Right cardiac atrium (tissue), 5 donors: ENCODE results near the gene FLT1. TPM values are rescaled to one million over a fixed set of nuclear protein-coding genes. Genes with fewer than 3 reads are reported as not detected.

ENCODE experiments used
- ATAC-seq, 2 donors: fragments of 200-7000 bp; cut with Tn5 transposase; one replicate each; pipeline versions ENCODE4 v1.8.0 to v1.9.1; 2020; ENCODE audit warnings: moderate library complexity in 2 of 2, mild to moderate bottlenecking in 1 of 2
- DNase-seq, 3 donors: peaks; one replicate each; pipeline ENCODE4 v3.0.0-alpha.2; 2020
- H3K27ac ChIP-seq: one replicate; pipeline ENCODE4 v1.5.1; 2013; ENCODE audit warnings: mild to moderate bottlenecking, low read length, control low read depth, moderate library complexity
- H3K27me3 ChIP-seq: one replicate; pipeline ENCODE4 v1.6.1; 2013; ENCODE audit not compliant: control insufficient read depth, insufficient read depth
- H3K4me1 ChIP-seq: one replicate; pipeline ENCODE4 v1.6.1; 2013; ENCODE audit warnings: low read length; ENCODE audit not compliant: control insufficient read depth, insufficient read depth
- H3K4me3 ChIP-seq: one replicate; pipeline ENCODE4 v1.5.1; 2013; ENCODE audit warnings: low read length, control low read depth
- H3K9me3 ChIP-seq: one replicate; pipeline ENCODE4 v1.6.1; 2013; ENCODE audit warnings: low read length; ENCODE audit not compliant: control insufficient read depth
- WGBS: extraction: QIAGEN DNeasy Blood & Tissue Kit; methylation state at CpG from one replicate; pipeline ENCODE4 v1.1.7; 2013; 5-methylcytosine and 5-hydroxymethylcytosine counted together
- intact Hi-C, 4 donors: fragments of 100-400 bp; cut with DNase I; formaldehyde crosslinking; loops; one replicate each; pipeline versions ENCODE4 v1.11.0 to v1.14.0; 2022 to 2023
- polyA plus RNA-seq: library from polyadenylated mRNA; stranded (reverse); fragments of 200-250 nt; gene quantifications from one replicate; pipeline ENCODE4 v1.2.3, GENCODE V29; 2013
- total RNA-seq, 4 donors: library from RNA; stranded (reverse); fragmentation: NEBNext Ultra II Directional; extraction: Animal tissue kit (Norgen Biotek cat#: 25700); gene quantifications; one replicate each; pipeline ENCODE4 v1.2.1, GENCODE V29; 2021
- donor health status: healthy with polysubstance abuse.
- donor health status: DM: no; HTN: yes; CAD: no.
- donor health status: DM: no; HTN: no; CAD: no.
- donor health status: DM: no; HTN: yes; CAD: no; lungs with severe emphysema.
- donor health status: DM: yes; HTN: yes; CAD: no.

Gene FLT1
- total and polyA plus RNA-seq, 5 donors = 24.9 to 53.4 (median 37.5) TPM

- intact Hi-C loops = no loop called here
- H3K27ac ChIP-seq = no peak overlapping the region
- H3K4me3 ChIP-seq = no peak overlapping the region
- no peaks in the 10 kb centered on the region for H3K9me3 ChIP-seq
- 85% methylated on average over 3 of the region's 3 CpGs for WGBS
- H3K27me3 ChIP-seq = no peaks in the 10 kb centered on the region
- DNase-seq (no peak), ATAC-seq (no peak)
- H3K4me1 ChIP-seq = peaks cover 2% of the 10 kb centered on the region
Observed at GRCh38 chr13:28528848-28529247, 33.9 kb upstream of the FLT1 start.

DNA sequence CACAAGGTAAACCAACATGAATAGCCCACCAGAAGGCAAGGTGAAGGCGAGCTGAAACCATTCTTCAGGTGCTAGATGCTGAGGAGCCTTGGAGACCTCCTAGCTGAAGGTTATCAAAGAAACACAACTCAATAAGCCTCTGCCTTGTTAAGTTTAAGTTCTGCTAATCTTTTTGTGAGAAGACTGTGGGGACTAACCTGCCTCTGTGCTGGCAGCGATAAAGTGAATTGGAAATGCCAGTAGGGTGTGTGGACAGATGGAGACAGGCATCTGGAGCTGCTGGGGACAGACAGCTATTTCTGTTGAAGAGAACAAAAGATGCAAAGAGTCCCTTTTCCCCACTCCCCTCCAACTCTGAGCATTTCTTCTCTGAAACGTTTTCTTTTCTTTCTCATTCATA, 33.5 kb upstream of the FLT1 start:
- 70% methylated on average over 3 of the region's 3 CpGs for WGBS
- H3K27ac ChIP-seq = no peak overlapping the region
- no peaks in the 10 kb centered on the region for H3K27me3 ChIP-seq
- H3K4me1 ChIP-seq = peaks cover 2% of the 10 kb centered on the region
- intact Hi-C loops = no loop called here
- ATAC-seq = no peak
- DNase-seq = no peak
- H3K9me3 ChIP-seq = no peaks in the 10 kb centered on the region
- no peak overlapping the region for H3K4me3 ChIP-seq

DNA sequence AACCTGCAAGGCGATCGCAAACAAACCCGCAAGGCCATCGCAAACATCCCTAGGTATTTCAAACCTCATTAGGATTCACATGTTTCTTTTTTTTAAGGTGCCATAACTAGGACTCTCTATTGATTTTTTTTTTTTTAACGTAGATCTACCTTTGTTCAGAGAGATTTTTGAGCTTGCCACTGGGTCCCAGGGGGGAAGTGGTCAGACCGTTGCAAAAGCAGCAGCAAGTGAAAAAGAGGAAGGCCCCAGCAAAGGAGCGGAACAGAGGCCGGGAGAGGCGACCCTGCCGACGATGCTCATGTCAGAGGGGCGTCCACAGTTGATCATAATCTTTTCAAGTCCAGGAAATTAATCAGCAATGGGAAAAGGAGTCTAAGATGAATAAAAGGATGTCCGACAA, 32.7 kb upstream of the FLT1 start:
- Histone ChIP-seq H3K4me3 (no peak overlapping the region), H3K4me1 (peaks cover 2% of the 10 kb centered on the region), H3K27ac (no peak overlapping the region), H3K9me3 (no peaks in the 10 kb centered on the region), H3K27me3 (no peaks in the 10 kb centered on the region)
- ATAC-seq (no peak), DNase-seq (peak; percentile 23 to 59 (median 46))
- 74% methylated on average over 13 of the region's 13 CpGs for WGBS
- intact Hi-C loops = no loop called here

DNA sequence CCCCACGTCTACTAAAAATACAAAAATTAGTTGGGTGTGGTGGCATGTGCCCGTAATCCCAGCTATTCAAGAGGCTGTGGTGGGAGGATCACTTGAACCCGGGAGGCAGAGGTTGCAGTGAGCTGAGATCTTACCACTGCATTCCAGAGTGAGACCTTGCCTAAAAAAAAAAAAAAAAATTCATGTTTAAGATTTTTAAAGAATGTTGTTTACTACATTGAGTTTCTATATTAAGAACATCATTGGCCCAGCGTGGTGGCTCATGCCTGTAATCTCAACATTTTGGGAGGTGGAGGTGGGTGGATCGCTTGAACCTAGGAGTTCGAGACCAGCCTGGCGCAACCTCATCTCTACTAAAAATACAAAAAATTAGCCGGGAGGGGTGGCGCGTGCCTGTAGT, 31.9 kb upstream of the FLT1 start:
- no peak for ATAC-seq
- 78% methylated on average over 10 of the region's 10 CpGs for WGBS
- intact Hi-C loops = no loop called here
- H3K27ac ChIP-seq = no peak overlapping the region
- H3K4me3 ChIP-seq = no peak overlapping the region
- peaks cover 2% of the 10 kb centered on the region for H3K4me1 ChIP-seq
- no peaks in the 10 kb centered on the region for H3K27me3 ChIP-seq
- no peak for DNase-seq
- no peaks in the 10 kb centered on the region for H3K9me3 ChIP-seq

DNA sequence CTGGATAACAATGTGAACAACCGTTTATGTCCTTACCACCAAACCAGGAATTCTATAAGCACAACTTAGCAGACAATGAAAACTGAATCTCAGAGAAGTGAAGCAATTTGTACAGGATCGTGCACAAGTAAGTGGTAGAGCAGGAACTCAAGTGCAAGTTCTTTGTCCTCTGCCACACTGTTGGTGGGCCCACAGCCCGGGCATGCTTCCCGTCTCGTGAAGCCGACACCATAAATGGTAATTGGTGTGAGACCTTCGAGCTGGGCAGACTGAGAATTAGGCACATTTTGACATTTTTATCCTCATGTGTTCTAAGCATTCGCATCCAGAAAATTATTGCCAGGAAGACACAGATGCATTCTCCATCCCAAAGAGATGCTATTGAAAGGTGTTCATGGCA, 27.9 kb upstream of the FLT1 start:
- no peak for DNase-seq
- 93% methylated on average over 8 of the region's 8 CpGs for WGBS
- no peaks in the 10 kb centered on the region for H3K4me1 ChIP-seq
- intact Hi-C loops = no loop called here
- no peaks in the 10 kb centered on the region for H3K27me3 ChIP-seq
- no peak overlapping the region for H3K27ac ChIP-seq
- H3K9me3 ChIP-seq = no peaks in the 10 kb centered on the region
- H3K4me3 ChIP-seq = no peak overlapping the region
- no peak for ATAC-seq

DNA sequence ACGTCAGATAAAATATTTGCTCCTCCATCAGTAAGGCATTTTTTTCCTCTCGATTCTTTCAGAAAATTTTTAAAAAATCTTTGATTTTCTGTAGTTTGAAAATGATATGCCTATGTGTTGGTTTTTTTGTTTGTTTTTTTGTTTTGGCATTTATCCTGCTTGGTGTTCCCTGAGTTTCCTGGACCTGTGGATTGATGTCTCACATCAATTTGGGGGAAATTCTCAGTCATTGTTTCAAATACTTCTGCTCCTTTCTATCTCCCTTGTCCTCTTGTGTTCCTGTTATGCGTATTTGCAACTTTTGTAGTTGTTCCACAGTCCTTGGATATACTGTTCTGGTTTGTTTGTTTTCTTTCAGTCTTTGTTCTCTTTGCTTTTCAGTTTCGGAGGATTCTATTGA, 18.8 kb upstream of the FLT1 start:
- H3K27me3 ChIP-seq = no peaks in the 10 kb centered on the region
- H3K27ac ChIP-seq = no peak overlapping the region
- H3K4me1 ChIP-seq = no peaks in the 10 kb centered on the region
- intact Hi-C loops = no loop called here
- H3K4me3 ChIP-seq = no peak overlapping the region
- no peaks in the 10 kb centered on the region for H3K9me3 ChIP-seq
- DNase-seq = no peak
- WGBS = 94% methylated on average over 4 of the region's 4 CpGs
- no peak for ATAC-seq

DNA sequence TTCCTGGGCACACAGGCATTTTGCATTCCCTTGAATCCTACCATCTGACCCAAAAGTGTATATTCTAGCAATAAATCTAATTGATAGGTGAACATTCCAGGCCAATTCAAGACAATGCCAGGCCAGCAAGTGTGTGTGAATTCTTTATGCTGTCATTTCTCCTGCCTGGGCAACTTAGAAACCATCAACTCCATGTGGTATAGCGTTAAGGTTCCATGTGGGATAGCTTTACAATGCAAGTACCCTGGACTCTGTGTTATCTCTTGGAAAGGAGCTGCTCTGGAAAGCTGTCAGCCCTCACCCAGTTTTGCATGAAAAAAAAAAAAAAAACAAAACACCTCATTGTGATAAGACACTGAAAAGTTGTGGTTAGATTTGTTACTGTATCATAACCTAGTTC, 15.6 kb upstream of the FLT1 start:
- no peak for DNase-seq
- H3K4me1 ChIP-seq = no peaks in the 10 kb centered on the region
- no peaks in the 10 kb centered on the region for H3K27me3 ChIP-seq
- 75% methylated on average over 1 of the region's 1 CpG for whole genome bisulfite sequencing
- no peak overlapping the region for H3K27ac ChIP-seq
- intact Hi-C loops = no loop called here
- no peak overlapping the region for H3K4me3 ChIP-seq
- H3K9me3 ChIP-seq = no peaks in the 10 kb centered on the region
- no peak for ATAC-seq

- Histone ChIP-seq H3K4me3 (no peak overlapping the region), H3K27ac (no peak overlapping the region), H3K4me1 (no peaks in the 10 kb centered on the region), H3K9me3 (no peaks in the 10 kb centered on the region), H3K27me3 (no peaks in the 10 kb centered on the region)
- DNase-seq (no peak), ATAC-seq (no peak)
- intact Hi-C loops = no loop called here
Observed at GRCh38 chr13:28510066-28510465, 15.1 kb upstream of the FLT1 start.

- no peak for DNase-seq
- no peak overlapping the region for H3K27ac ChIP-seq
- H3K4me1 ChIP-seq = no peaks in the 10 kb centered on the region
- H3K27me3 ChIP-seq = no peaks in the 10 kb centered on the region
- ATAC-seq = peak; percentile 29 to 64
- no peaks in the 10 kb centered on the region for H3K9me3 ChIP-seq
- H3K4me3 ChIP-seq = no peak overlapping the region
- intact Hi-C loops = no loop called here
- 52% methylated on average over 7 of the region's 7 CpGs for WGBS
Observed at GRCh38 chr13:28505543-28506135, 10.7 kb upstream of the FLT1 start.

- Histone ChIP-seq H3K9me3 (no peaks in the 10 kb centered on the region), H3K27ac (no peak overlapping the region), H3K4me1 (no peaks in the 10 kb centered on the region), H3K4me3 (no peak overlapping the region), H3K27me3 (no peaks in the 10 kb centered on the region)
- no peak for ATAC-seq
- WGBS = 79% methylated on average over 6 of the region's 6 CpGs
- no peak for DNase-seq
- intact Hi-C loops = no loop called here
Observed at GRCh38 chr13:28503182-28503967, 8.4 kb upstream of the FLT1 start.

DNA sequence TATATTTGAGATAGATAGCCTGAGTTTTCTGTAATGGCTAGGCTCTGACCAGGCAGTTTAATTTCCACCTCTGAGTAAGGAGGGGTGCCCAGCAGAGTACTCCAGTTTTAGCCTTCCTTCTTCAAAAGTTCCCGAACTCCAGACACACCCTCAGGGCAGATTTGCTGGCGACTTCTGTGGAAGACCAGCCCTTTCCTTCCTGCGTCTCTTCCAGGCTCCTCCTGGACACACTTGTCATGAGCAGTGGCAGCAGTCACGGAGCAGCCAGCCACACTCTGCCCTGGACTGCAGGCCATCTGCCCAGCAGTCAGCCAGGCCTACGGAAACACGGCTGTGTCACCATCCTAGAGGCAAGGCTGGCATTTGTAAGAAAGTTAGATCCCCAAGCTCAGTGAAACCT, 6.6 kb upstream of the FLT1 start:
- DNase-seq (peak; percentile 55 to 74 (median 64)), ATAC-seq (peak; percentile 74 to 96)
- no peak overlapping the region for H3K4me3 ChIP-seq
- H3K4me1 ChIP-seq = no peaks in the 10 kb centered on the region
- H3K9me3 ChIP-seq = no peaks in the 10 kb centered on the region
- 71% methylated on average over 6 of the region's 6 CpGs for WGBS
- intact Hi-C loops = no loop called here
- no peaks in the 10 kb centered on the region for H3K27me3 ChIP-seq
- H3K27ac ChIP-seq = no peak overlapping the region
